PC-9 (cell line): ENCODE data around the gene COL4A2. TPM values are rescaled to one million over a fixed set of nuclear protein-coding genes. Genes with fewer than 3 reads are reported as not detected.

Source experiments
- BruUV-seq: library from RNA; stranded (reverse); fragments of 400-500 nt; replicated peaks from 2 replicates; lab custom pipeline; 2021; lab: Mats Ljungman, UMichigan
- CTCF ChIA-PET: fragments of 300-600 bp; sonication (Branson Sonifier 250); formaldehyde crosslinking; loops from one replicate; lab custom pipeline; 2022; ENCODE audit warnings: antibody characterized with exemption; lab: Charles Lee
- POLR2A ChIA-PET: fragments of 300-600 bp; sonication (Branson Sonifier 250); formaldehyde crosslinking; loops from one replicate; lab custom pipeline; 2022; ENCODE audit warnings: antibody characterized with exemption; ENCODE audit not compliant: unreplicated experiment; lab: Charles Lee
- DNase-seq, 2 experiments: peaks; one replicate each; pipeline versions ENCODE4 v3.0.0 to v3.0.0-alpha.2; 2015 to 2022; ENCODE audit warnings: mixed read lengths in 1 of 2
- H2AFZ ChIP-seq: fragments of 200-600 bp; sonication (generic); 2 replicates; pipeline ENCODE4 v1.8.1; 2017; ENCODE audit warnings: antibody characterized with exemption
- H3F3A ChIP-seq: fragments of 200-600 bp; sonication (generic); 2 replicates; pipeline ENCODE4 v1.8.1; 2017; ENCODE audit warnings: antibody characterized with exemption, mild to moderate bottlenecking, low read depth; ENCODE audit not compliant: insufficient read depth
- H3K27ac ChIP-seq: fragments of 200-600 bp; sonication (generic); 2 replicates; pipeline ENCODE4 v1.6.1; 2016; ENCODE audit warnings: mixed run types
- H3K27me3 ChIP-seq: fragments of 200-600 bp; sonication (generic); 2 replicates; pipeline ENCODE4 v1.6.1; 2016; ENCODE audit warnings: low read depth, mixed run types; ENCODE audit not compliant: insufficient read depth
- H3K36me3 ChIP-seq: fragments of 200-600 bp; sonication (generic); 2 replicates; pipeline ENCODE4 v1.6.1; 2016; ENCODE audit warnings: low read depth, mixed run types
- H3K4me1 ChIP-seq: fragments of 200-600 bp; sonication (generic); replicated peaks from 2 replicates; pipeline ENCODE4 v1.6.1; 2016; ENCODE audit warnings: mixed run types; ENCODE audit not compliant: insufficient read depth
- H3K4me2 ChIP-seq: fragments of 200-600 bp; sonication (generic); 2 replicates; pipeline ENCODE4 v1.6.1; 2017; ENCODE audit warnings: mixed run types
- H3K4me3 ChIP-seq: fragments of 200-600 bp; sonication (generic); 2 replicates; pipeline ENCODE4 v1.6.1; 2016; ENCODE audit warnings: mixed run types
- H3K79me2 ChIP-seq: fragments of 200-600 bp; sonication (generic); 2 replicates; pipeline ENCODE4 v1.6.1; 2017; ENCODE audit warnings: low read depth, mixed run types
- H3K9me2 ChIP-seq: fragments of 200-600 bp; sonication (generic); 2 replicates; pipeline ENCODE4 v1.8.1; 2017; ENCODE audit warnings: mild to moderate bottlenecking; ENCODE audit not compliant: insufficient read depth
- H3K9me3 ChIP-seq: fragments of 200-600 bp; sonication (generic); 2 replicates; pipeline ENCODE4 v1.8.1; 2016; ENCODE audit warnings: low read depth; ENCODE audit not compliant: insufficient read depth
- H4K20me1 ChIP-seq: fragments of 200-600 bp; sonication (generic); 2 replicates; pipeline ENCODE4 v1.8.1; 2017; ENCODE audit not compliant: insufficient read depth
- CTCF ChIP-seq: fragments of 200-600 bp; sonication (generic); conservative IDR thresholded peaks from 2 replicates; pipeline ENCODE4 v1.6.1; 2017; ENCODE audit warnings: mixed run types, antibody characterized with exemption, mild to moderate bottlenecking, moderate library complexity
- EZH2 ChIP-seq: fragments of 200-600 bp; sonication (generic); IDR thresholded peaks from 2 replicates; pipeline ENCODE4 v1.8.0; 2017; ENCODE audit warnings: antibody characterized with exemption, low read depth
- intact Hi-C: fragments of 100-400 bp; cut with micrococcal nuclease; formaldehyde crosslinking; loops from one replicate; pipeline ENCODE4 v1.10.0; 2022; ENCODE audit not compliant: unreplicated experiment
- total RNA-seq: library from RNA; stranded (reverse); gene quantifications from 2 replicates; pipeline ENCODE4 v1.2.3, GENCODE V29; 2021

COL4A2 gene
- total RNA-seq, 1 experiment from 2014 or later = 1.2 TPM

- POLR2A ChIA-PET = no interaction called here
- Histone ChIP-seq H3K4me3 (no peak overlapping the region), H3K4me1 (peaks cover 70% of the 10 kb centered on the region), H4K20me1 (no peaks in the 10 kb centered on the region), H2AFZ (no peak overlapping the region), H3K27me3 (no peaks in the 10 kb centered on the region), H3K36me3 (no peaks in the 10 kb centered on the region), H3F3A (peaks cover 53% of the 10 kb centered on the region), H3K9me3 (no peaks in the 10 kb centered on the region), H3K9me2 (no peaks in the 10 kb centered on the region), H3K27ac (no peak overlapping the region), H3K4me2 (no peak overlapping the region), H3K79me2 (no peaks in the 10 kb centered on the region)
- no TSS peak for BruUV-seq
- TF ChIP-seq CTCF = no peak
- TF ChIP-seq EZH2 = no peak
- intact Hi-C loops = no loop called here
- CTCF ChIA-PET = no interaction called here
- no peak for DNase-seq
Observed at GRCh38 chr13:110345266-110345665, 38.2 kb downstream of the COL4A2 start.

GRCh38 chr13:110345701-110346100 is 38.6 kb downstream of the COL4A2 start:
- Histone ChIP-seq H3K79me2 (no peaks in the 10 kb centered on the region), H4K20me1 (no peaks in the 10 kb centered on the region), H3K4me2 (no peak overlapping the region), H3F3A (peaks cover 53% of the 10 kb centered on the region), H3K27ac (peak overlapping the region; percentile 83; the same call in 1 of the 2 replicates), H3K9me2 (no peaks in the 10 kb centered on the region), H3K4me1 (peaks cover 70% of the 10 kb centered on the region), H3K4me3 (no peak overlapping the region), H3K9me3 (no peaks in the 10 kb centered on the region), H3K36me3 (no peaks in the 10 kb centered on the region), H3K27me3 (no peaks in the 10 kb centered on the region), H2AFZ (no peak overlapping the region)
- BruUV-seq = no TSS peak
- no peak for DNase-seq
- ChIA-PET CTCF (no interaction called here), POLR2A (no interaction called here)
- no peak for TF ChIP-seq EZH2
- TF ChIP-seq CTCF = no peak
- intact Hi-C loops = loop anchor here (2.0 kb wide), 1 partner anchor 181 kb away; no protein-coding TSS in a partner anchor

- ChIA-PET CTCF (interaction anchor here (1.5 kb wide), 1 partner anchor 99 kb away, joined by 4 read pairs; no protein-coding TSS in a partner anchor), POLR2A (interaction anchor here (0.6 kb wide), 2 partner anchors 125 to 1739 kb away, joined by 5 to 6 read pairs; no protein-coding TSS in a partner anchor)
- Histone ChIP-seq H3K27me3 (no peaks in the 10 kb centered on the region), H3K9me2 (no peaks in the 10 kb centered on the region), H4K20me1 (no peaks in the 10 kb centered on the region), H3K4me2 (peak overlapping the region; percentile 69), H3K27ac (peak overlapping the region; percentile 83), H3F3A (peaks cover 53% of the 10 kb centered on the region), H3K4me1 (peaks cover 70% of the 10 kb centered on the region), H3K79me2 (no peaks in the 10 kb centered on the region), H3K4me3 (no peak overlapping the region), H3K9me3 (no peaks in the 10 kb centered on the region), H3K36me3 (no peaks in the 10 kb centered on the region), H2AFZ (no peak overlapping the region)
- TF ChIP-seq EZH2 (no peak), CTCF (no peak)
- peak; percentile 69 to 87 for DNase-seq
- intact Hi-C loops = loop anchor here (1.0 to 2.0 kb wide), 6 partner anchors 26 to 180 kb away; no protein-coding TSS in a partner anchor
- no TSS peak for BruUV-seq
Observed at GRCh38 chr13:110346661-110347067, 39.6 kb downstream of the COL4A2 start.
